Natural killer cell treated with Interleukin-12 subunit alpha and Interleukin-12 subunit beta and Interleukin-15 and Interleukin-18, amount 100 ng/mL, for 72 hours (primary cell): Measurements from ENCODE around the gene KRTAP3-2. TPM values are rescaled to one million over a fixed set of nuclear protein-coding genes. Genes with fewer than 3 reads are reported as not detected.
A peak's percentile ranks its signal among the peaks of the same experiment; 100 is the strongest.

ENCODE experiments used
- ATAC-seq, 2 donors: fragments of 150-1000 bp; cut with Tn5 transposase in 1 of 2; sonication (Bioruptor Pico), chemical (Tn5 transposase) in 1 of 2; 2 replicates each; pipeline ENCODE4 v1.10.0; 2021
- DNase-seq: peaks from one replicate; pipeline ENCODE4 v3.0.0; 2022; ENCODE audit warnings: low spot score
- H3K27ac Mint-ChIP-seq, 2 donors: 1 replicate in 1 of 2; 2 replicates in 1 of 2; pipeline ENCODE4 v1.8.0; 2022; ENCODE audit warnings: mixed read lengths in 2 of 2, mild to moderate bottlenecking in 1 of 2, moderate library complexity in 1 of 2
- H3K27me3 Mint-ChIP-seq, 2 donors: 1 replicate in 1 of 2; 2 replicates in 1 of 2; pipeline ENCODE4 v1.8.0; 2022; ENCODE audit warnings: mixed read lengths in 2 of 2
- H3K36me3 Mint-ChIP-seq: one replicate; pipeline ENCODE4 v1.8.0; 2022; ENCODE audit warnings: mixed read lengths
- H3K4me1 Mint-ChIP-seq, 2 donors: 1 replicate in 1 of 2; 2 replicates in 1 of 2; pipeline ENCODE4 v1.8.0; 2022; ENCODE audit warnings: low read depth in 2 of 2, mixed read lengths in 2 of 2, mild to moderate bottlenecking in 1 of 2
- H3K4me3 Mint-ChIP-seq: one replicate; pipeline ENCODE4 v1.8.0; 2022; ENCODE audit warnings: mixed read lengths
- H3K9me3 Mint-ChIP-seq: 2 replicates; pipeline ENCODE4 v1.8.0; 2022; ENCODE audit warnings: mixed read lengths
- total RNA-seq, 2 donors: library from RNA; stranded (reverse); gene quantifications; one replicate each; pipeline ENCODE4 v1.2.3, GENCODE V29; 2022

The KRTAP3-2 gene
- total RNA-seq, 2 donors from 2014 or later = not detected

DNA sequence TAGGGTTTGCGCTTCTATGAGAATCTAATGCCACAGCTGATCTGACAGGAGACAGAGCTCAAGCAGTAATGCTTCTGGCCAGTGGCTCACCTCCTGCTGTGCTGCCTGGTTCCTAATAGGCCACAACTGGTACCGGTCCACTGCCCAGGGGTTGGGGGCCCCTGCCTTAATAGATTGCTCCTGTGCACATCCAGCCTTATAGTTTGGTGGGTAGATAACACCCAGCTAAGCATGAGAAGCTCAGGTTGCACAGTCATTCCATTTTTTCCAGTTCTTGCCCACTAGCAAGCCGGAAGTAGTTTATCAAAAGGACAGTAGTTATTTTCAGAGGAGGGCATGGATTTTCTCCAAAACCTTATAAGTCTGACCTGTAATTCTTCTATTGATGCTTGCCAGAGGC, 19.7 kb upstream of the KRTAP3-2 start:
- H3K36me3 Mint-ChIP-seq = no peaks in the 10 kb centered on the region
- H3K27ac Mint-ChIP-seq = no peak overlapping the region

DNA sequence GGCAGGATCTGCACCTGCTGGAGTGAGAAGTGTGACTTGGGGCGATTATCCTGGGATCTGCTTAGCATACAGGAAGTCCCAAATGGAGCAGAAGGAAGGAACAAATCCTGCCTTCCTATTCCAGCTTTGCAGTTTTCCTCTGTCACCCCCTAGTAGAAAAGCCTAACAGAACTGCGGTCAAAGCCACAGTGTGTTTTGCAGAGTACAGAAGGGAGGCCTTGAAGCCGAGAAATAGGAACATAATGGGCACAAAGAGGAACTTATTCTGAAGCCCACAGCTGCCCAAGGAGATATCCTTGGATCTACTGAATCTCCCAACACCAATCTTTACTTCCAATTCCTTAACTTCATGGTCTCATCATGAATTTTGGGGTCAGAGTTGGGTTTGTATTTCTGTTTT, 18.8 kb upstream of the KRTAP3-2 start:
- H3K9me3 Mint-ChIP-seq = no peaks in the 10 kb centered on the region
- no peaks in the 10 kb centered on the region for H3K36me3 Mint-ChIP-seq
- H3K27me3 Mint-ChIP-seq = peaks cover 16 to 29% of the 10 kb centered on the region in 2 donors
- H3K4me1 Mint-ChIP-seq = no peaks in the 10 kb centered on the region
- no peak for DNase-seq
- H3K27ac Mint-ChIP-seq = no peak overlapping the region
- no peak overlapping the region for H3K4me3 Mint-ChIP-seq
- no peak for ATAC-seq

More for the DNA sequence above, 19.7 kb upstream of the KRTAP3-2 start:
- DNase-seq (no peak), ATAC-seq (no peak)
- Mint-ChIP-seq H3K27me3 (peaks cover 16 to 29% of the 10 kb centered on the region in 2 donors), H3K9me3 (no peaks in the 10 kb centered on the region), H3K4me3 (no peak overlapping the region), H3K4me1 (no peaks in the 10 kb centered on the region)

DNA sequence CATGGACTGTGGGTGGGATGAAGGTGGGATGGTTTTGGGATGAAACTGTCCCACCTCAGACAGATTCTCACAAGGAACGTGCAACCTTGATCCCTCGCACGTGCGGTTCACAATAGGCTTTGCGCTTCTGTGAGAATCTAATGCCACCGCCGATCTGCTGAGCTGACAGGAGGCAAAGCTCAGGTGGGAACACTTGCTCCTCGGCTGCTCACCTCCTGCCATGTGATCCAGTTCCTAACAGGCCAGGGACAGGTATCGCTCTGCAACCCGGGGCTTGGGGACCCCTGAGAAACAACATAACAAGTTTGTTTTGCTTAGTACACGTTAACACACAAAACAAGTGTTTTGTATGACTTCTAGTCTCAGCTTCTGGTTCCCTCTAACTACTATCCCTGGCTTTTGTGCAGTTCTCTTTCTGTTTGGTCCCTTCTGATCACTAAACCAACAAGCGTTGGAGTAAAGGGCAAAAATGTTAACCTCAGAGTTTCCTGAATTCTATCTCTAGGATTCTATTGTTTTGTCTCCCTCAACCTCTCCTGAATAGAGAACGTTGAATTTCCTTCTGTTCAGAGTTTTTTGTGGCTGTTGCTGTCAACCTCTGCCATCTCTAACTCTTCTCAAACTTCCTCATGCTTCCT, 17.0 kb upstream of the KRTAP3-2 start:
- H3K4me1 Mint-ChIP-seq = no peaks in the 10 kb centered on the region
- H3K9me3 Mint-ChIP-seq = no peaks in the 10 kb centered on the region
- ATAC-seq (no peak), DNase-seq (no peak)
- H3K27ac Mint-ChIP-seq = no peak overlapping the region
- peaks cover 17 to 35% of the 10 kb centered on the region in 2 donors for H3K27me3 Mint-ChIP-seq
- H3K4me3 Mint-ChIP-seq = no peak overlapping the region
- H3K36me3 Mint-ChIP-seq = no peaks in the 10 kb centered on the region

GRCh38 chr17:41015454-41015853, 15.7 kb upstream of the KRTAP3-2 start:
- Mint-ChIP-seq H3K27ac (no peak overlapping the region), H3K4me3 (no peak overlapping the region), H3K36me3 (no peaks in the 10 kb centered on the region), H3K4me1 (no peaks in the 10 kb centered on the region), H3K9me3 (no peaks in the 10 kb centered on the region), H3K27me3 (peaks cover 23 to 46% of the 10 kb centered on the region in 2 donors)
- ATAC-seq = no peak
- no peak for DNase-seq

DNA sequence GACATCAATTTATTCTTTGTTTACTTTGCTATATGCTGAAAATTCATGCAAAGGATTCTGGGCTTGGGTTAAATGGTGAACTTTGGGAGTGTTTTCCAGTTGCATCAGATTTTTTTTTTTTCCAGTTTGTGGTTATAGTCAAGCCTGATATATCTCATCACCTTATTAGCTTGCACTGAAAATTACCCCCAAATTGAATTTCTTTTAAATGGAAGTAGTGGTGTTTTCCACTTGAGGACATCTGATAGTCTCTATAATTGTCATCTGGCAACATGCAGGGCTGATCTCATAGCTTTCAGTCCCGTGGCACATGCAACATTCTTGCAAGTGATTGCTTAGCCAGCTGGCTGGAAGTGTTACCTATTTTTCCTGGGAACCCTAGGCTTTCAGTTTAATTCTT, 13.9 kb upstream of the KRTAP3-2 start:
- H3K4me3 Mint-ChIP-seq = no peak overlapping the region
- no peak overlapping the region for H3K27ac Mint-ChIP-seq
- no peaks in the 10 kb centered on the region for H3K4me1 Mint-ChIP-seq
- ATAC-seq = no peak
- DNase-seq = no peak
- H3K27me3 Mint-ChIP-seq = peaks cover 23 to 47% of the 10 kb centered on the region in 2 donors
- H3K36me3 Mint-ChIP-seq = no peaks in the 10 kb centered on the region
- no peaks in the 10 kb centered on the region for H3K9me3 Mint-ChIP-seq

GRCh38 chr17:41013181-41013580, 13.5 kb upstream of the KRTAP3-2 start:
- Mint-ChIP-seq H3K27me3 (peaks cover 25 to 51% of the 10 kb centered on the region in 2 donors), H3K9me3 (no peaks in the 10 kb centered on the region), H3K27ac (no peak overlapping the region), H3K4me1 (no peaks in the 10 kb centered on the region), H3K36me3 (no peaks in the 10 kb centered on the region), H3K4me3 (no peak overlapping the region)
- DNase-seq = no peak
- ATAC-seq = no peak

GRCh38 chr17:41012326-41013120, 12.8 kb upstream of the KRTAP3-2 start:
- Mint-ChIP-seq H3K36me3 (no peaks in the 10 kb centered on the region), H3K9me3 (no peaks in the 10 kb centered on the region), H3K27me3 (peaks cover 25 to 53% of the 10 kb centered on the region in 2 donors), H3K27ac (no peak overlapping the region), H3K4me1 (no peaks in the 10 kb centered on the region), H3K4me3 (no peak overlapping the region)
- DNase-seq = no peak
- no peak for ATAC-seq

- DNase-seq (no peak), ATAC-seq (no peak)
- H3K9me3 Mint-ChIP-seq = no peaks in the 10 kb centered on the region
- H3K27me3 Mint-ChIP-seq = peaks cover 19 to 45% of the 10 kb centered on the region in 2 donors
- H3K4me3 Mint-ChIP-seq = no peak overlapping the region
- no peaks in the 10 kb centered on the region for H3K36me3 Mint-ChIP-seq
- no peak overlapping the region for H3K27ac Mint-ChIP-seq
- no peaks in the 10 kb centered on the region for H3K4me1 Mint-ChIP-seq
Observed at GRCh38 chr17:41010441-41010840, 10.7 kb upstream of the KRTAP3-2 start.

- H3K4me3 Mint-ChIP-seq = no peak overlapping the region
- H3K36me3 Mint-ChIP-seq = no peaks in the 10 kb centered on the region
- no peaks in the 10 kb centered on the region for H3K9me3 Mint-ChIP-seq
- H3K4me1 Mint-ChIP-seq = no peaks in the 10 kb centered on the region
- DNase-seq = no peak
- no peak overlapping the region for H3K27ac Mint-ChIP-seq
- H3K27me3 Mint-ChIP-seq = peaks cover 18 to 40% of the 10 kb centered on the region in 2 donors
- ATAC-seq = no peak
Observed at GRCh38 chr17:41009936-41010335, 10.2 kb upstream of the KRTAP3-2 start.

DNA sequence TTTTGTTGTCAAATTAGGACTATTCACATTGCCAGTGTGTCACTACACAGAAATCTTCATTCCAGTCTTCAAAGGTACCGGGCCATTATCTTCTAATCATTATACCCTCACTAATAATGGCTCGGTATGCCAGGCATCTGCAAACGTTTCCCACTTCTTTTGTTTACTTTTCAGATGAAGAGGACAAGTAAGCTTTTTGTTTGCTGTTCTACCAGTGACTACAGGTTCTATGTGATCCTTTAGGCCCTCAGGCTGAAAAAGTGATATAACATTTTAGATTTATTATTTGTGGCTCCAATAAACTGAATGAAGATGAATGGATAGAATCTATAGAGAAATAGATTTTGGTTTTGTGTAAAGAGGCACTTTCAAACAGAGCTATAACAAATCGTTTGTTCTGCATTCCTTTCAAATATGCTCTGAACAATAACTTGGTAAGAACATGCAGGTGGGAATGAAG, 9.6 kb upstream of the KRTAP3-2 start:
- no peaks in the 10 kb centered on the region for H3K36me3 Mint-ChIP-seq
- no peak overlapping the region for H3K27ac Mint-ChIP-seq
- H3K9me3 Mint-ChIP-seq = no peaks in the 10 kb centered on the region
- H3K4me3 Mint-ChIP-seq = no peak overlapping the region
- H3K4me1 Mint-ChIP-seq = no peaks in the 10 kb centered on the region
- DNase-seq (no peak), ATAC-seq (no peak)
- peaks cover 15 to 41% of the 10 kb centered on the region in 2 donors for H3K27me3 Mint-ChIP-seq

DNA sequence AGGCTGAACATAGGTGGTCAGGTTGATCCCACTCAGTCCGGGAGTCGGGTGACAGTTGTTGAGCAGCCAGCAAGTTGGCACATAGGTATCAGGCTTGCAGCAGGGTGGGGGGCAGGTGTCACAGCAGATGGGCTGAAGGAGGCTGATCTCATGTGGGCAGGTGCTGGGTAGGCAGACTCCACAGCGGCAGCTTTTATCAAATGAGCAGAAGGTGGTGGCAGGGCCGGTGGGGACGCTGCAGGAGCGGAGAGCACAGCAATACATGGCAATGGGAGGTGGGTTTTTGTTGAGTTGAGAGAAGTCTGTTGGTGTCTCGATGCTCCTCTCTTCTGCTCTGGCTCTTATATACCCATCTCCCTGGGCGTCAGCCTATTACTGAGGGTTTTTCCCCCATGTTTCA, 9.1 kb upstream of the KRTAP3-2 start, which contains the start of gene KRTAP3-1:
TSS of gene KRTAP3-1 (minus strand) at position 318 of the 400 bp plus-strand sequence. CDS start at position 264, 54 bp downstream.
- DNase-seq (no peak), ATAC-seq (peak in 1 of 2 donors; percentile 45)
- Mint-ChIP-seq H3K36me3 (no peaks in the 10 kb centered on the region), H3K4me1 (no peaks in the 10 kb centered on the region), H3K27ac (no peak within 1 kb of the TSS), H3K4me3 (no peak within 1 kb of the TSS), H3K9me3 (no peaks in the 10 kb centered on the region), H3K27me3 (peaks cover 18 to 46% of the 10 kb centered on the region in 2 donors)

GRCh38 chr17:41004397-41004796, 4.7 kb upstream of the KRTAP3-2 start:
- no peaks in the 10 kb centered on the region for H3K36me3 Mint-ChIP-seq
- no peak for DNase-seq

GRCh38 chr17:41003926-41004325, 4.2 kb upstream of the KRTAP3-2 start:
- Mint-ChIP-seq H3K4me3 (no peak overlapping the region), H3K9me3 (no peaks in the 10 kb centered on the region), H3K27me3 (peaks cover 22 to 52% of the 10 kb centered on the region in 2 donors), H3K27ac (no peak overlapping the region), H3K36me3 (no peaks in the 10 kb centered on the region), H3K4me1 (no peaks in the 10 kb centered on the region)
- ATAC-seq (no peak), DNase-seq (no peak)

More at GRCh38 chr17:41004397-41004796, 4.7 kb upstream of the KRTAP3-2 start:
- Mint-ChIP-seq H3K27me3 (peaks cover 19 to 49% of the 10 kb centered on the region in 2 donors), H3K9me3 (no peaks in the 10 kb centered on the region), H3K4me1 (no peaks in the 10 kb centered on the region), H3K27ac (no peak overlapping the region), H3K4me3 (no peak overlapping the region)
- ATAC-seq = peak in 1 of 2 donors; percentile 36

- peaks cover 24 to 52% of the 10 kb centered on the region in 2 donors for H3K27me3 Mint-ChIP-seq
- H3K4me3 Mint-ChIP-seq = no peak overlapping the region
- no peak overlapping the region for H3K27ac Mint-ChIP-seq
- no peaks in the 10 kb centered on the region for H3K4me1 Mint-ChIP-seq
- DNase-seq (no peak), ATAC-seq (no peak)
- no peaks in the 10 kb centered on the region for H3K36me3 Mint-ChIP-seq
- H3K9me3 Mint-ChIP-seq = no peaks in the 10 kb centered on the region
Observed at GRCh38 chr17:41002814-41003213, 3.1 kb upstream of the KRTAP3-2 start.
